ENCODE measurements around the gene CUBN.

- TF ChIP-seq CTCF (IDR thresholded peaks at IDR 0.05): no peak
- no peak for TF ChIP-seq POLR2A (IDR thresholded peaks at IDR 0.05)
Observed at GRCh38 chr10:16987976-16988610, 141.5 kb downstream of the CUBN start.
